H9 (cell line): ENCODE measurements around the gene MSH3. TPM values are rescaled to one million over a fixed set of nuclear protein-coding genes. Genes with fewer than 3 reads are reported as not detected.
"Not testable (repeated sequence)": the region's sequence is repeated elsewhere in the genome, so short reads cannot be mapped to it uniquely, and the experiment has no call there.

Experiments
- DNase-seq: peaks from one replicate; pipeline ENCODE4 v3.0.0-alpha.2; 2017
- H2AFZ ChIP-seq: one replicate; pipeline ENCODE4 v1.6.1; 2013; ENCODE audit warnings: mild to moderate bottlenecking, low read length, control low read depth, moderate library complexity
- H2AK5ac ChIP-seq: 2 replicates; pipeline ENCODE4 v1.6.1; 2013; ENCODE audit warnings: low read length, control low read depth, mixed read lengths; ENCODE audit not compliant: insufficient read length
- H2BK120ac ChIP-seq: one replicate; pipeline ENCODE4 v1.6.1; 2013; ENCODE audit warnings: low read depth, mild to moderate bottlenecking, low read length, control low read depth, inconsistent platforms; ENCODE audit not compliant: poor library complexity, severe bottlenecking
- H2BK12ac ChIP-seq: 2 replicates; pipeline ENCODE4 v1.6.1; 2013; ENCODE audit warnings: low read length, control low read depth, mixed read lengths, low read depth; ENCODE audit not compliant: insufficient read length
- H2BK15ac ChIP-seq: 2 replicates; pipeline ENCODE4 v1.6.1; 2013; ENCODE audit warnings: low read depth, low read length, control low read depth
- H2BK20ac ChIP-seq: one replicate; pipeline ENCODE4 v1.6.1; 2013; ENCODE audit warnings: low read depth, mild to moderate bottlenecking, low read length, control low read depth, inconsistent platforms; ENCODE audit not compliant: poor library complexity, severe bottlenecking
- H2BK5ac ChIP-seq: 2 replicates; pipeline ENCODE4 v1.6.1; 2013; ENCODE audit warnings: low read length, control low read depth, mixed read lengths; ENCODE audit not compliant: insufficient read length
- H3K14ac ChIP-seq: 2 replicates; pipeline ENCODE4 v1.6.1; 2013; ENCODE audit warnings: low read length, control low read depth; ENCODE audit not compliant: insufficient read depth
- H3K18ac ChIP-seq: 2 replicates; pipeline ENCODE4 v1.6.1; 2013; ENCODE audit warnings: low read depth, mild to moderate bottlenecking, mixed read lengths, low read length, control low read depth; ENCODE audit not compliant: insufficient read length
- H3K23ac ChIP-seq: 2 replicates; pipeline ENCODE4 v1.6.1; 2013; ENCODE audit warnings: low read length, control low read depth, mixed read lengths, low read depth; ENCODE audit not compliant: insufficient read length
- H3K23me2 ChIP-seq: 2 replicates; pipeline ENCODE4 v1.6.1; 2013; ENCODE audit warnings: low read depth, mild to moderate bottlenecking, mixed read lengths, low read length, control low read depth; ENCODE audit not compliant: insufficient read length, poor library complexity, severe bottlenecking
- H3K27ac ChIP-seq: 2 replicates; pipeline ENCODE4 v1.5.1; 2013; ENCODE audit warnings: low read length, control low read depth, mixed read lengths, low read depth; ENCODE audit not compliant: insufficient read length
- H3K27me3 ChIP-seq: 2 replicates; pipeline ENCODE4 v1.6.1; 2013; ENCODE audit warnings: low read length, control low read depth, inconsistent platforms; ENCODE audit not compliant: insufficient read depth
- H3K4ac ChIP-seq: 2 replicates; pipeline ENCODE4 v1.6.1; 2013; ENCODE audit warnings: low read depth, mild to moderate bottlenecking, control low read depth, inconsistent platforms, low read length, moderate library complexity
- H3K4me1 ChIP-seq: 2 replicates; pipeline ENCODE4 v1.6.1; 2013; ENCODE audit warnings: low read length, control low read depth, inconsistent platforms; ENCODE audit not compliant: insufficient read depth
- H3K4me2 ChIP-seq: 2 replicates; pipeline ENCODE4 v1.6.1; 2013; ENCODE audit warnings: low read length, control low read depth, mixed read lengths; ENCODE audit not compliant: insufficient read length, insufficient read depth
- H3K56ac ChIP-seq: 2 replicates; pipeline ENCODE4 v1.6.1; 2013; ENCODE audit warnings: low read depth, mild to moderate bottlenecking, mixed read lengths, low read length, control low read depth; ENCODE audit not compliant: insufficient read length
- H3K79me1 ChIP-seq: 2 replicates; pipeline ENCODE4 v1.6.1; 2013; ENCODE audit warnings: low read depth, mild to moderate bottlenecking, moderate library complexity, low read length, control low read depth, inconsistent platforms; ENCODE audit not compliant: insufficient read depth, poor library complexity, severe bottlenecking
- H3K79me2 ChIP-seq: 2 replicates; pipeline ENCODE4 v1.6.1; 2013; ENCODE audit warnings: low read length, control low read depth, inconsistent platforms; ENCODE audit not compliant: insufficient read depth
- H3K9ac ChIP-seq: 2 replicates; pipeline ENCODE4 v1.6.1; 2013; ENCODE audit warnings: low read length, control low read depth, mixed read lengths; ENCODE audit not compliant: insufficient read length; ENCODE audit errors: extremely low read depth
- H3K9me3 ChIP-seq: one replicate; pipeline ENCODE4 v1.6.1; 2013; ENCODE audit warnings: low read depth, low read length, inconsistent platforms; ENCODE audit not compliant: control insufficient read depth
- H3T11ph ChIP-seq: one replicate; pipeline ENCODE4 v1.6.1; 2013; ENCODE audit warnings: mild to moderate bottlenecking, low read length, control low read depth, inconsistent platforms
- H4K20me1 ChIP-seq: one replicate; pipeline ENCODE4 v1.6.1; 2013; ENCODE audit not compliant: control insufficient read depth, insufficient read length, insufficient read depth
- H4K5ac ChIP-seq: 2 replicates; pipeline ENCODE4 v1.6.1; 2013; ENCODE audit warnings: low read depth, mild to moderate bottlenecking, mixed read lengths, low read length, control low read depth; ENCODE audit not compliant: insufficient read length
- H4K8ac ChIP-seq: replicated peaks from 2 replicates; pipeline ENCODE4 v1.6.1; 2013; ENCODE audit warnings: low read length, control low read depth, mixed read lengths, low read depth; ENCODE audit not compliant: insufficient read length
- H4K91ac ChIP-seq: 2 replicates; pipeline ENCODE4 v1.6.1; 2013; ENCODE audit warnings: low read depth, mild to moderate bottlenecking, moderate library complexity, mixed read lengths, low read length, control low read depth; ENCODE audit not compliant: insufficient read length
- H3K27ac Mint-ChIP-seq, 3 experiments: 2 replicates in 2 of 3; 3 replicates in 1 of 3; pipeline ENCODE4 v1.8.0; 2020 to 2021; ENCODE audit warnings: mixed read lengths in 3 of 3, mild to moderate bottlenecking in 1 of 3, moderate library complexity in 1 of 3
- H3K27me3 Mint-ChIP-seq: 2 replicates; pipeline ENCODE4 v1.8.0; 2021; ENCODE audit warnings: low read depth, mild to moderate bottlenecking, moderate library complexity, mixed read lengths
- H3K36me3 Mint-ChIP-seq, 3 experiments: 2 replicates in 2 of 3; 3 replicates in 1 of 3; pipeline ENCODE4 v1.8.0; 2020 to 2021; ENCODE audit warnings: low read depth in 3 of 3, mixed read lengths in 3 of 3; ENCODE audit not compliant: insufficient read depth in 1 of 3
- H3K4me1 Mint-ChIP-seq, 2 experiments: 2 replicates each; pipeline ENCODE4 v1.8.0; 2020; ENCODE audit warnings: mixed read lengths in 2 of 2
- H3K4me3 Mint-ChIP-seq, 2 experiments: 2 replicates in 1 of 2; 3 replicates in 1 of 2; pipeline ENCODE4 v1.8.0; 2020 to 2021; ENCODE audit warnings: mild to moderate bottlenecking in 2 of 2, mixed read lengths in 2 of 2, moderate library complexity in 1 of 2
- H3K9me3 Mint-ChIP-seq, 2 experiments: 2 replicates in 1 of 2; 3 replicates in 1 of 2; pipeline ENCODE4 v1.8.0; 2020; ENCODE audit warnings: mild to moderate bottlenecking in 2 of 2, mixed read lengths in 2 of 2, moderate library complexity in 1 of 2
- WGBS: extraction: QIAGEN DNeasy Blood & Tissue Kit; methylation state at CpG from one replicate; pipeline ENCODE4 v1.1.7; 2013; ENCODE audit warnings: missing lambda C conversion rate, low lambda C conversion rate, mixed read lengths; ENCODE audit not compliant: insufficient read length; ENCODE audit errors: extremely low coverage; 5-methylcytosine and 5-hydroxymethylcytosine counted together
- total RNA-seq: library from RNA; stranded (reverse); gene quantifications from 2 replicates; pipeline ENCODE4 v1.2.1, GENCODE V29; 2021
- TF ChIP-seq, protein P1 (sequence below): fragments of 200-600 bp; sonication (generic); conservative IDR thresholded peaks from 3 replicates; pipeline ENCODE4 v1.8.0; 2021; ENCODE audit warnings: antibody characterized with exemption, mild to moderate bottlenecking

MSH3 gene
- total RNA-seq, 1 experiment from 2014 or later, result 17.3 TPM

DNA sequence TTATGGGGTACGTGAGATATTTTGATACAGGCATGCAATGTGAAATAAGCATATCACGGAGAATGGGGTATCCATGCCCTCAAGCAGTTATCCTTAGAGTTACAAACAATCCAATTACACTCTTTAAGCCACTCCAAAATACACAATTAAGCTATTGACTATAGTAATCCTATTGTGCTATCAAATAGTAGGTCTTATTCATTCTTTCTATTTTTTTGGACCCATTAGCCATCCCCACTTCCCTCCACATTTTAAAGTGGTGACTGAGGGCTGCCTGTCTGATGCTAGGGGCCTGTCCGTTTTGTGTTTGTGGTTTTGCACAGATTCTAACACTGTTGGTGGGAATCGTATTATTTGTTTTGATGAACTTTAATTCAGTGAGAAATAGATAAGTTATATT lies 130.0 kb downstream of the MSH3 start:
- Histone ChIP-seq H3K4me1 (no peaks in the 10 kb centered on the region), H4K20me1 (no peaks in the 10 kb centered on the region), H2BK120ac (no peak overlapping the region), H3K27me3 (no peaks in the 10 kb centered on the region), H2BK20ac (no peak overlapping the region), H4K8ac (no peak overlapping the region), H3K4me2 (no peak overlapping the region), H3K14ac (no peak overlapping the region), H2BK15ac (no peak overlapping the region), H3K27ac (no peak overlapping the region), H3K56ac (no peak overlapping the region), H2AFZ (no peak overlapping the region), H3K9ac (no peak overlapping the region), H3K23ac (no peak overlapping the region), H4K5ac (no peak overlapping the region), H2BK12ac (no peak overlapping the region), H3K79me1 (no peaks in the 10 kb centered on the region), H3K4ac (no peak overlapping the region), H4K91ac (no peak overlapping the region), H3K18ac (no peak overlapping the region), H2AK5ac (no peak overlapping the region), H3K9me3 (no peaks in the 10 kb centered on the region), H2BK5ac (no peak overlapping the region), H3K79me2 (no peaks in the 10 kb centered on the region), H3K23me2 (no peaks in the 10 kb centered on the region), H3T11ph (no peak overlapping the region)
- Mint-ChIP-seq H3K27me3 (no peaks in the 10 kb centered on the region), H3K27ac (no peak overlapping the region), H3K36me3 (peaks cover 3 to 13% (median 4%) of the 10 kb centered on the region in 3 experiments; a peak in 6 of 7 replicates), H3K9me3 (no peaks in the 10 kb centered on the region), H3K4me3 (no peak overlapping the region), H3K4me1 (no peaks in the 10 kb centered on the region)
- WGBS, result 100% methylated on average over 1 of the region's 4 CpGs
- no peak for DNase-seq
- TF ChIP-seq, protein P1, sequence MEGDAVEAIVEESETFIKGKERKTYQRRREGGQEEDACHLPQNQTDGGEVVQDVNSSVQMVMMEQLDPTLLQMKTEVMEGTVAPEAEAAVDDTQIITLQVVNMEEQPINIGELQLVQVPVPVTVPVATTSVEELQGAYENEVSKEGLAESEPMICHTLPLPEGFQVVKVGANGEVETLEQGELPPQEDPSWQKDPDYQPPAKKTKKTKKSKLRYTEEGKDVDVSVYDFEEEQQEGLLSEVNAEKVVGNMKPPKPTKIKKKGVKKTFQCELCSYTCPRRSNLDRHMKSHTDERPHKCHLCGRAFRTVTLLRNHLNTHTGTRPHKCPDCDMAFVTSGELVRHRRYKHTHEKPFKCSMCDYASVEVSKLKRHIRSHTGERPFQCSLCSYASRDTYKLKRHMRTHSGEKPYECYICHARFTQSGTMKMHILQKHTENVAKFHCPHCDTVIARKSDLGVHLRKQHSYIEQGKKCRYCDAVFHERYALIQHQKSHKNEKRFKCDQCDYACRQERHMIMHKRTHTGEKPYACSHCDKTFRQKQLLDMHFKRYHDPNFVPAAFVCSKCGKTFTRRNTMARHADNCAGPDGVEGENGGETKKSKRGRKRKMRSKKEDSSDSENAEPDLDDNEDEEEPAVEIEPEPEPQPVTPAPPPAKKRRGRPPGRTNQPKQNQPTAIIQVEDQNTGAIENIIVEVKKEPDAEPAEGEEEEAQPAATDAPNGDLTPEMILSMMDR, result no peak

DNA sequence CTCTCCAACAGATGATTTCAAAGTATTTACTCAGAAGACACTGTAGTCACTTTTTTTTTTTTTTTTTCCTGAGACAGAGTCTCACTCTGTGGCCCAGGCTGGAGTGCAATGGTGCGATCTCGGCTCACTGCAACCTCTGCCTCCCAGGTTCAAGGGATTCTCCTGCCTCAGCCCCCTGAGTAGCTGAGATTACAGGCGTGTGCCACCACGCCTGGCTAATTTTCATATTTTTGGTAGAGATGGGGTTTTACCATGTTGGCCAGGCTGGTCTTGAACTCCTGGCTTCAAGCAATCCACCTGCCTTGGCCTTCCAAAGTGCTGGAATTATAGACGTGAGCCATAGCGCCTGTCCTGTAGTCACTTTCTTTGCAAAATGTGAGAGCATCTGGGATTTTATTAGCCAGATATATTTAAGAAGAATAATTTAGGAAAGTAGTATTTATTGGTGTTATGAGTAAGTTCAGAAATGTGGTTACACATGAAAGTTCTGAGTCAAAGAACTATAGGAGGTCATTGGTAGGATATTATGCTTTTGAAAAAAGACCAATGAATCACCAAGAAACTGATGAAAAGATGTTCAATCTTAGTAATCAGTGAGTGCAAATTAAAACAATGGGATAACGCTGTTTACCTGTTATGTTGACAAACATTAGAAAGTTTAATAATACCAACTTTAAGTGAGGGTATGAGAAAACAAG lies 135.0 kb downstream of the MSH3 start:
- not testable (repeated sequence) for H3K36me3 Mint-ChIP-seq, H2AFZ ChIP-seq, H3K27ac Mint-ChIP-seq

More for the DNA sequence above, 135.0 kb downstream of the MSH3 start:
- not testable (repeated sequence) for H3K9me3 ChIP-seq, H3K4me3 Mint-ChIP-seq, H3K23me2 ChIP-seq, H3T11ph ChIP-seq, H3K27me3 Mint-ChIP-seq, H3K9me3 Mint-ChIP-seq, H3K14ac ChIP-seq, H3K4me1 Mint-ChIP-seq, H2BK15ac ChIP-seq, DNase-seq, H4K8ac ChIP-seq, H3K9ac ChIP-seq, H3K4ac ChIP-seq, H3K79me2 ChIP-seq, H3K27ac ChIP-seq, H2BK5ac ChIP-seq, H3K4me2 ChIP-seq, H4K5ac ChIP-seq, H3K79me1 ChIP-seq, H3K23ac ChIP-seq, H2BK20ac ChIP-seq, H3K56ac ChIP-seq, H3K27me3 ChIP-seq, H4K91ac ChIP-seq, H4K20me1 ChIP-seq, H2BK120ac ChIP-seq, H3K4me1 ChIP-seq, H2BK12ac ChIP-seq, H2AK5ac ChIP-seq, H3K18ac ChIP-seq
- no CpG with 5 or more reads among the region's 7 CpGs for WGBS
